ENCODE measurements around the gene MYLK. TPM values are rescaled to one million over a fixed set of nuclear protein-coding genes. Genes with fewer than 3 reads are reported as not detected.

Gene MYLK
- total RNA-seq, 4 donors from 2014 or later, result 10.7 to 320 (median 42.0) TPM

- Histone ChIP-seq H3K27ac (no peak overlapping the region), H3K4me3 (no peak overlapping the region), H3K36me3 (no peaks in the 10 kb centered on the region), H3K9me3 (no peaks in the 10 kb centered on the region), H3K4me1 (peaks cover 0 to 23% (median 7%) of the 10 kb centered on the region in 3 donors), H3K27me3 (no peaks in the 10 kb centered on the region)
- intact Hi-C loops (cut with DNase I), result no loop called here
- WGBS, 2 donors, result 58 to 78% methylated on average over 2 to 3 of the region's 3 CpGs
- TF ChIP-seq POLR2A (IDR thresholded peaks at IDR 0.05), result no peak
- TF ChIP-seq CTCF (IDR thresholded peaks at IDR 0.05), result no peak
- no peak for DNase-seq
These were observed 129.0 kb downstream of the MYLK start for GRCh38 chr3:123755085-123755484.

DNA sequence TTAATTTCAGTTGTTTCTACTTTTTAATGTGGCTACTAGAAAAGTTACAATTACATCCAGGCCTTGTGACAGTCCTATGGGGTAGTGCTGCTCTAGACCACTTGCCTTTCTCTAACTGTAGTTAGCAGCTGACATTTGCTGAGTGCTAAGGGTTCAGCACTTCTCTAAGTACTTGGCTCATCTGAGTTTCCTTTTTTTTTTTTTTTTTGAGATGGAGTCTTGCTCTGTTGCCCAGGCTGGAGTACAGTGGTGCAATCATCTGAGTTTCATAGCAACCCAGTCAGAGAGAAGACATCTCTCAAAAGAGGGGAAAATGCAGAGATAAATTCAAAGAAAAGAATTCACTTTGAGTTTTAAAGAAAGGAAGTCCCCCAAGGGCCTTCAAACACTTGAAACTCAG, 130.8 kb downstream of the MYLK start:
- intact Hi-C loops (cut with DNase I), result no loop called here
- no peak for DNase-seq

DNA sequence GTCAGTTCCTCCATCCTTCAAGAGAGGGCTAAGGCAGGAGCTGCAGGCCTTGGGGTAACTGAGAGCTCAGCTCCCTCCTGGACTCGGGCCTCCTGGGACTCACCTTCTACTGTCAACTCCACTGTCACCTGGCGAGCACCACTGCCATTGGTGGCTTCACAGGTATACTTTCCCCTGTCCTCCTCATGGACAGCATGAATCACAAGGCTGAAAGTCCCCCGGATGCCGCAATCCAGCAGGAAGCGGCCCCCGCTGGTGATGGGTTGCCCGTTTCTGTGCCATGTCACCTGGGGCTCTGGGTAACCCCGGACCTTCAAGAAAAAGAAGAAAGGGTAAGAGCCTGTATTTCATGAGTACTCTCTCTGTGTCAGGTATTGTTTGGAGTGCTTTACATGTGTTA, 131.9 kb downstream of the MYLK start:
- Histone ChIP-seq H3K9me3 (no peaks in the 10 kb centered on the region), H3K4me1 (peaks cover 0 to 17% (median 7%) of the 10 kb centered on the region in 3 donors), H3K36me3 (no peaks in the 10 kb centered on the region), H3K27me3 (no peaks in the 10 kb centered on the region), H3K27ac (no peak overlapping the region), H3K4me3 (no peak overlapping the region)
- WGBS, 2 donors, result 90 to 93% methylated on average over 7 to 8 of the region's 8 CpGs
- no peak for DNase-seq
- TF ChIP-seq CTCF (IDR thresholded peaks at IDR 0.05), result no peak
- TF ChIP-seq POLR2A (IDR thresholded peaks at IDR 0.05), result no peak
- intact Hi-C loops (cut with DNase I), result no loop called here

More for the DNA sequence above, 130.8 kb downstream of the MYLK start:
- no peaks in the 10 kb centered on the region for H3K36me3 ChIP-seq
- no peaks in the 10 kb centered on the region for H3K27me3 ChIP-seq
- no peak overlapping the region for H3K4me3 ChIP-seq
- H3K9me3 ChIP-seq, result no peaks in the 10 kb centered on the region
- TF ChIP-seq POLR2A (IDR thresholded peaks at IDR 0.05) (no peak), CTCF (IDR thresholded peaks at IDR 0.05) (no peak)
- H3K4me1 ChIP-seq, result peaks cover 0 to 26% (median 7%) of the 10 kb centered on the region in 3 donors
- no peak overlapping the region for H3K27ac ChIP-seq

- Histone ChIP-seq H3K4me3 (no peak overlapping the region), H3K36me3 (no peaks in the 10 kb centered on the region), H3K9me3 (no peaks in the 10 kb centered on the region), H3K27me3 (no peaks in the 10 kb centered on the region), H3K27ac (no peak overlapping the region), H3K4me1 (peaks cover 0 to 13% (median 7%) of the 10 kb centered on the region in 3 donors)
- WGBS, 2 donors, result 69 to 79% methylated on average over 3 of the region's 3 CpGs
- TF ChIP-seq CTCF (IDR thresholded peaks at IDR 0.05), result no peak
- intact Hi-C loops (cut with DNase I), result no loop called here
- no peak for DNase-seq
These were observed 132.7 kb downstream of the MYLK start for GRCh38 chr3:123751433-123751832.

GRCh38 chr3:123750659-123751420, 133.3 kb downstream of the MYLK start:
- Histone ChIP-seq H3K4me1 (peaks cover 0 to 13% (median 7%) of the 10 kb centered on the region in 3 donors), H3K4me3 (no peak overlapping the region), H3K9me3 (no peaks in the 10 kb centered on the region), H3K36me3 (no peaks in the 10 kb centered on the region), H3K27ac (peak overlapping the region in 1 of 4 donors; percentile 26), H3K27me3 (no peaks in the 10 kb centered on the region)
- 72 to 81% methylated on average over 3 of the region's 3 CpGs for WGBS, 2 donors
- DNase-seq, result no peak
- intact Hi-C loops (cut with DNase I), result no loop called here
- TF ChIP-seq POLR2A (IDR thresholded peaks at IDR 0.05) (no peak), CTCF (IDR thresholded peaks at IDR 0.05) (no peak)
